GM19238 (cell line): ENCODE measurements around the gene FAM209A.
A peak's percentile ranks its signal among the peaks of the same experiment; 100 is the strongest.
"Not testable (repeated sequence)": the region's sequence is repeated elsewhere in the genome, so short reads cannot be mapped to it uniquely, and the experiment has no call there.

Experiments used
- DNase-seq: peaks from one replicate; pipeline ENCODE4 v3.0.0; 2011; ENCODE audit warnings: low spot score; ENCODE audit not compliant: insufficient read length

FAM209A gene

GRCh38 chr20:56537997-56538396 is 13.5 kb downstream of the FAM209A start:
- DNase-seq, result no peak

GRCh38 chr20:56540415-56540814 is 15.9 kb downstream of the FAM209A start:
- no peak for DNase-seq

DNA sequence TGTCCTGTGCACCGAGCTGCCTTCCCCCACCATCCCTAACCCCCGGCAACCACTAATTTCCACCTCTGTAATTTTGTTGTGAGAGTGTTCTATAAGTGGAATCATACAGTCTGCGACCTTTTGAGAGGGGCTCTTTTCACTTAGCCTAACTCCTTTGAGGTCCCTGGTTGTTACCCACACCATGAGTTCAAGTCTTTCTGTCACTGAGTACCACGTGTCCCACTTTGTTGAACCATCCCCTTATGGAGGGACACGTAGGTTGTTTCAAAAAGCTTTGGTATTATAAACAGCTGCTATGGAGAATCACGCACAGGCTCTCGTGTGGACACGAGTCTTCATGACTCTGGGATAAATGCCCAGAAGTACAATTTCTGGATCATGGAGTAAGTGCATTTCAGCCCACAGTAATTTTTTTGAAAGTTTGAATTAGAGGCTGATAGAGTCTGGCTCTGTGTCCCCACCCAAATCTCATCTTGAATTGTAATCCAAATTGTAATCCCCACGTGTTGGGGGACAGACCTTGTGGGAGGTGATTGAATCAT is 18.0 kb downstream of the FAM209A start:
- DNase-seq, result no peak

- DNase-seq, result no peak
Observed at GRCh38 chr20:56551571-56551970, 27.0 kb downstream of the FAM209A start.

GRCh38 chr20:56552911-56553629 is 28.5 kb downstream of the FAM209A start:
- no peak for DNase-seq

DNA sequence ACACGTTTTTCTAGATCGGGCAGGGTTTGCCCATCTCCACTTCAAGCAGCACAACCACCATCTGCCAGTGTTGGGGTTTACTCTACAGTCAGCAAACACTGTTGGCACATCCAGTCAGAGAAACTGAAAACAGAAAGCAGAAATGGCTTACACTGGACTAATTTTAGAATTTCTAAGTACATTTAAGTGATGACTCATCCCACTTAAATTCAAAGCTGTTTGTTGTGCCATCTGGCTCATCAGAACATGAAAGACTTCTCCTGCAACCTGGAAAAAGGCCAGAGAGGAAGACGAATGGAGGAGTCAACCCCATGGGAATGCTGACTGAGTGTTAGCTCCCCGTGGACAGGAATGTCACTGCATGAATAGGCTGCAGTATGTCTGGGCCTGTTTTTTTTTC is 30.3 kb downstream of the FAM209A start:
- DNase-seq, result peak; percentile 44

GRCh38 chr20:56558968-56559367 is 34.4 kb downstream of the FAM209A start:
- DNase-seq, result no peak

- not testable (repeated sequence) for DNase-seq
Observed at GRCh38 chr20:56564526-56564925, 40.0 kb downstream of the FAM209A start.

- no peak for DNase-seq
Observed at GRCh38 chr20:56565511-56565910, 41.0 kb downstream of the FAM209A start.

- no peak for DNase-seq
Observed at GRCh38 chr20:56566621-56567020, 42.1 kb downstream of the FAM209A start.

GRCh38 chr20:56570832-56571231 is 46.3 kb downstream of the FAM209A start:
- no peak for DNase-seq

GRCh38 chr20:56572172-56572571 is 47.6 kb downstream of the FAM209A start:
- no peak for DNase-seq

DNA sequence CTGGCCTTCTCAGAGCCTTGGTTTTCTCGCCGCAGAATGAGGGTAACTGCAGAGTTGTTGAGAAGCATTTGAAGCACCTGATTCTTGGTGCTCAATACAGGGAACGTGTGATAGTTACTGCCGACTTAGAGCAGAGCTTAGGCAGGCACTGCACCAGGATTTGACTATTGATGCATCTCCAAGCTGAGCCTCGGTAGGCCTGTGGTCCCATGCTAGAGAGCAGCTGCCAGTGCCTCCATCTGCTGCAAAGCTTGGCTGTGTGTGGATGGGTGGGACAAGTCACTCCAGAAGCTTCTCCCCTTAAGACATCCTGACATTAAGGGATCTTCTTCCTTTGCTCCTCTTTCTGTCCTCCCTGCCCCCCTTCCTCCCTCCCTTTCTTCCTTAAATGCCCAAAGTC is 49.4 kb downstream of the FAM209A start:
- no peak for DNase-seq

DNA sequence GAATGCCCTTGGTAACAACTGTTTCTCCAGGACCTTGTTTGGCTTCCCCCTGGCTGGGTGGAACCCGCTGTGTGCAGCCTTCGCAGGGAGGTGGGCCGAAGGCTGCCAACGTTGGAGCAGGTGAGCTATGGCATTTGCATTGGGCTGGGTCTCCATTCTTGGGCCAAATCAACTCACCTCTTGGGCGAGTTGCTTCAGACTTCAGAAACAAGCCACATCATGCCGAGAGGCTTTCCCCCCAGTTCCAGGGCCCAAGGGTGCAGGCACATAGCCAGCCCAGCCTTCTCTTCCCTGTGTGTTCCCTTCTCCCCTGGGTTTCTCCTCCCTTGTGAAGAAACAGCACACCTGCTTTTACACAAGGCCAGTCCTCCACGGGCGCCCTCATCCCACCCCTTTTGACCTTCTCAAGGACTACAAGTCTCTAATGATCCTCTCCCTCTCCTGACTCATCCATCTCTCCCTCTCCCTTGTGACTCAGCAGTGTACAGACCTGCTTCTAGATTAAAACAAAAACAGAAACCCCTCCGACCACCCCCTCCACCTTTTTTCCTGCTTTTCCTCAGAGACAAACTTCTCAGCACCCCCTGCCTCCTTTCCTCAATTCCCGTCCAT is 50.1 kb downstream of the FAM209A start:
- DNase-seq, result no peak

- DNase-seq, result no peak
Observed at GRCh38 chr20:56575157-56575556, 50.6 kb downstream of the FAM209A start.
